Mucosa of stomach (tissue), 1 donor: ENCODE data around the gene EIF2AK3.
"Not testable (repeated sequence)": the region's sequence is repeated elsewhere in the genome, so short reads cannot be mapped to it uniquely, and the experiment has no call there.

Experiments
- H3K27me3 ChIP-seq: one replicate; pipeline ENCODE4 v1.7.0; 2013; ENCODE audit warnings: mild to moderate bottlenecking, low read length; ENCODE audit not compliant: control insufficient read depth, insufficient read depth
- H3K36me3 ChIP-seq: one replicate; pipeline ENCODE4 v1.7.0; 2013; ENCODE audit warnings: low read length; ENCODE audit not compliant: control insufficient read depth, insufficient read depth
- H3K4me1 ChIP-seq: one replicate; pipeline ENCODE4 v1.7.0; 2013; ENCODE audit warnings: mild to moderate bottlenecking, low read length; ENCODE audit not compliant: control insufficient read depth, insufficient read depth
- H3K4me3 ChIP-seq: one replicate; pipeline ENCODE4 v1.7.0; 2013; ENCODE audit warnings: low read length
- H3K9ac ChIP-seq: one replicate; pipeline ENCODE4 v1.7.0; 2013; ENCODE audit warnings: mild to moderate bottlenecking, low read length, moderate library complexity
- H3K9me3 ChIP-seq: one replicate; pipeline ENCODE4 v1.7.0; 2013; ENCODE audit warnings: mild to moderate bottlenecking, low read length, moderate library complexity; ENCODE audit not compliant: control insufficient read depth
- donor health status: Pancreatic carcinoma.

The EIF2AK3 gene

DNA sequence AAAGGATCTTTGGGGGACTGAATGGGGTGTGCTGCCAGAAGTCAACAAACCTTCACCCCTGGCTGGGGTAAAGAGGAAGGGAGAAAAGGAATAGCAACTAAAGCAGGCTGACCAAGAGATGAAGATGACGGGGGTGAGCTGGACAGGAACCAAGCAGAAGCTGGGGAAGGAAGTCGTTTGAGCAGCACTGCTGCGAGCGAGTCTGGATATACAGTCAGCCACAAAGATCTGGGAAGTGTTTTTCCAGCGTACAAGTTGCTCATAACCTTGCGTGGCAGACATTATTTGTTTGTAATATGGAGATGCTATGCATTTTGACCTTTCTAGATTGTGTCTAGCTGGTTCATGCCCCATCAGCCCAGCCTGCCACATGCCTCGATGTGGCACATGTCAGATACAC lies 71.2 kb downstream of the EIF2AK3 start:
- Histone ChIP-seq H3K36me3 (peaks cover 3% of the 10 kb centered on the region), H3K27me3 (no peaks in the 10 kb centered on the region), H3K4me3 (no peak overlapping the region), H3K9ac (no peak overlapping the region), H3K9me3 (no peaks in the 10 kb centered on the region), H3K4me1 (no peaks in the 10 kb centered on the region)

- peaks cover 14% of the 10 kb centered on the region for H3K27me3 ChIP-seq
- no peaks in the 10 kb centered on the region for H3K4me1 ChIP-seq
- H3K9ac ChIP-seq = no peak overlapping the region
- no peaks in the 10 kb centered on the region for H3K9me3 ChIP-seq
- no peak overlapping the region for H3K4me3 ChIP-seq
- peaks cover 3% of the 10 kb centered on the region for H3K36me3 ChIP-seq
Observed at GRCh38 chr2:88554189-88554588, 73.1 kb downstream of the EIF2AK3 start.

DNA sequence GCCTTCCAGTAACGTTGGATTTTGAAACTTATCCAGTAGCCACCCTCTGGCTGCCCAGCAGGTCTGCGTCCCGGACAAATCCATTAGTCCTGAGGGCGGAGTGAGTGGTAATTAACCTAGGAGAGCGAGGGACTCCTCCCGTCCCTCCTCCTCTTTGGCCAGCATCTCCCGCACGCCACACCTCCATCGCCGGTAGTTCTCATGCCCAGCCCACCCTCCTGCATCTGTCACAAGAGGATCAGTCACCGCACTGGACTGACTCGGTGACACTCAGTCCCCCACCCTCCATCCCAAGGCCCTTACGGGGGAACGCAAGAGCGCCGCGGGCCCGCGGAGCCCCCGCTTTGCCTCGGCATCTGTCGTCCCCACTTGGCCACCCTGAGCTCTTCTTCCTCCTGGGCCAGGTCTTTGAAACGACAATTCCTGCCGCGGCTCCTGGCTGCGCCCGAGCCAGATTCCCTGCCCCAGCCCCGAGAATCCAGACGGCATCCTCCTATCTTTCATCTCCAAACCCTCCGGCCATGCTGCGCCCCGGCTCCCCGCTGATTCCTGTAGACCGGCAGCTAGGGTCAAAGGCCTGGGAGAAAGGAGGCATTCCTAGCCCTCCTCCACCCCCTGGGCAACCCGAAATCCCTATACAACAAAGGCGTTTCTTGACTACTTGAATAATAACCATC lies 77.5 kb downstream of the EIF2AK3 start:
- H3K36me3 ChIP-seq = no peaks in the 10 kb centered on the region
- no peaks in the 10 kb centered on the region for H3K9me3 ChIP-seq
- no peak overlapping the region for H3K4me3 ChIP-seq
- no peaks in the 10 kb centered on the region for H3K4me1 ChIP-seq
- no peak overlapping the region for H3K9ac ChIP-seq
- peaks cover 14% of the 10 kb centered on the region for H3K27me3 ChIP-seq

GRCh38 chr2:88546291-88546690 lies 81.0 kb downstream of the EIF2AK3 start:
- peaks cover 14% of the 10 kb centered on the region for H3K27me3 ChIP-seq
- not testable (repeated sequence) for H3K4me1 ChIP-seq, H3K9ac ChIP-seq, H3K36me3 ChIP-seq, H3K4me3 ChIP-seq, H3K9me3 ChIP-seq

DNA sequence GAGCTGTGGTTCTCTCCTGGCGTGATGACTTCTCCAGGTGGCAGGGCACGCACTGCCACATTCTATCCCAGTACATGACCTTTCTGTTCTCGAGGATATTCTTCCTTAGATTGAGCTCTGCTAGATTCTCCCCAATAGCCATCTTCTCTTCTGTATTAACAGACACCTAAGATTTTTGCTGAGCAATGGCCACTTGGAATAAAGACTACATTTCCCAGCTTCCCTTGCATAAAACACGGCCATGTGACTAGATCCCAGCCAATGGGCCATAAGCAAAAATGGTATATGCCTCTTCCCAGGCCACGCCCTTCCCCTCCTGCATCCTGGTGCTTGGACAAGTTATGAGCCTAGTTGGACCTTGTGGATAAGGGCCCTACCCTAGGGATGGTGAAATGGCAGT lies 82.1 kb downstream of the EIF2AK3 start:
- Histone ChIP-seq H3K36me3 (no peaks in the 10 kb centered on the region), H3K27me3 (peaks cover 9% of the 10 kb centered on the region), H3K4me1 (no peaks in the 10 kb centered on the region)

DNA sequence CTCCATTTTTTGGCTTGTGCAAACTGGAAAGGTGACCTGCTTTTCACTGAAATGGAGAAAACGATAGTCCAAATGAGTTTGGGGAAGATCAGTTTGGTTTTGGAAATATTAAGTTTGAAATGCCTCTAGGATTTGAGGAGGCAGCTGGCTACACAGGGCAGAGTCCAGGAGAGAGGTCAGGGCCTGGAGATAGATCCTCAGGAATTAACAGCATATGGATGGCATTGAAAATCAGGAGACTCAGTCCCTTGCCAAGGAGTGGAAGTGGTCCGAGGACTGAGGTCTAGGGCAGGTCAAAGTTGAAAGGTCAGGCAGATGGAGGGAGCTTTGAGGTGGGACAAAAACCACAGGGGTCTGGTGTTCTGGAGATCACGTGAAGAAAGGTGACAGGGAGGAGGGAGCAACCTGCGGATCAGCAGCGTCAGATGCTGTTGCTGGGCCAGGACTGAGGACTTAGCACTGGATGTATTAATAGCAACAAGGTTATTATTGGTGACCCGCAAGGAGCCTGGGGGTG lies 83.7 kb downstream of the EIF2AK3 start:
- Histone ChIP-seq H3K36me3 (no peaks in the 10 kb centered on the region), H3K27me3 (no peaks in the 10 kb centered on the region), H3K9me3 (no peaks in the 10 kb centered on the region), H3K9ac (no peak overlapping the region), H3K4me1 (no peaks in the 10 kb centered on the region), H3K4me3 (no peak overlapping the region)

More for the DNA sequence above, 82.1 kb downstream of the EIF2AK3 start:
- Histone ChIP-seq H3K9ac (no peak overlapping the region), H3K4me3 (no peak overlapping the region), H3K9me3 (no peaks in the 10 kb centered on the region)

- no peaks in the 10 kb centered on the region for H3K4me1 ChIP-seq
- no peaks in the 10 kb centered on the region for H3K27me3 ChIP-seq
- no peaks in the 10 kb centered on the region for H3K36me3 ChIP-seq
- no peaks in the 10 kb centered on the region for H3K9me3 ChIP-seq
- H3K4me3 ChIP-seq = no peak overlapping the region
- H3K9ac ChIP-seq = no peak overlapping the region
Observed at GRCh38 chr2:88542668-88543067, 84.6 kb downstream of the EIF2AK3 start.

GRCh38 chr2:88540346-88540745 lies 86.9 kb downstream of the EIF2AK3 start:
- no peaks in the 10 kb centered on the region for H3K36me3 ChIP-seq

DNA sequence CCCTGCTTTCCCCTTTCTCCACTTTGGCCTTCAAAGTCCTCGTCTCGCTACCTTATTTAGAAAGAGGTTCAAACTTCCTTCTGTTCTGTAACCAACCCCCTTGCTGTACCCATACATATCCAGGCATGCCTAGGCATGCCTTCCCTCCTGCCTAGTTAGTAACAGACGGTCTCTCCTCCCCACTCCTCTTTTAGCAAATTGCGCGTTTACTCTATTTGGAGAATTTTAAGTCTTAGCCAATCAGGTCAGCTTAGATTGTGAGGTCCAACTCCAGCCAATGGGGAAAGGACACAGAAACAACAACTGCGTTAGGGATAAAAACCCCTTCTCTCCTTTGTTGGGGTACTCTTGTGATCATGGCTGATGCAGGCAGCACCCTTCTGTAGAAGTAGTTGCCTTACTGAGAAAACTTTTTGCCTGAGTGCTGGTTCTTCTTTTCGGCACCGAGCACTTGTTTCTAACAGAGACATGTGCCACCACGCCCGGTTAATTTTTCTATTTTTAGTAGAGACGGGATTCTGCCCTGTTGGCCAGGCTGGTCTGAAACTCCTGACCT lies 88.8 kb downstream of the EIF2AK3 start:
- Histone ChIP-seq H3K4me1 (no peaks in the 10 kb centered on the region), H3K9ac (no peak overlapping the region), H3K27me3 (no peaks in the 10 kb centered on the region), H3K36me3 (no peaks in the 10 kb centered on the region), H3K4me3 (no peak overlapping the region), H3K9me3 (no peaks in the 10 kb centered on the region)

More at GRCh38 chr2:88540346-88540745, 86.9 kb downstream of the EIF2AK3 start:
- no peaks in the 10 kb centered on the region for H3K27me3 ChIP-seq
- H3K4me3 ChIP-seq = no peak overlapping the region
- H3K9me3 ChIP-seq = no peaks in the 10 kb centered on the region
- H3K9ac ChIP-seq = no peak overlapping the region
- H3K4me1 ChIP-seq = no peaks in the 10 kb centered on the region

DNA sequence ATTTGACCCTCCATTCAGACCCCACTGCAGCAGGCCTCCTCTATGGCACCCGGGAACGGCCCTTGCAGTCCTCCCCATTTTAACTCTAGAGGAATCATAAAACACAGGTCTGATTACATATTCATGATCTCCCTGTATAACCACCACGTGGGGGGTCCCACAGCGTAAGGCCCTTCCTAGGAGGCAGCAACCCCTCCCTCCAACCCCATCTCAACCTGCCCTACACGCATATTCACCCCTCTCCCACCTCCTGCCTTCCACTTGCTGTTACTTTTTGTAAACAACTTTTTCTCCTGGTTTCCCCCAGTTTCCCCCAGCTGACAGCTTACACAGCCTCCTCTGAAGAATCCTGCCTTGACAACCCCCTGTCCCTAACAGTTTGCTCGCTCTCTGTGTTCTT lies 89.6 kb downstream of the EIF2AK3 start:
- Histone ChIP-seq H3K4me1 (no peaks in the 10 kb centered on the region), H3K4me3 (no peak overlapping the region), H3K9me3 (no peaks in the 10 kb centered on the region), H3K36me3 (no peaks in the 10 kb centered on the region), H3K27me3 (no peaks in the 10 kb centered on the region), H3K9ac (no peak overlapping the region)

DNA sequence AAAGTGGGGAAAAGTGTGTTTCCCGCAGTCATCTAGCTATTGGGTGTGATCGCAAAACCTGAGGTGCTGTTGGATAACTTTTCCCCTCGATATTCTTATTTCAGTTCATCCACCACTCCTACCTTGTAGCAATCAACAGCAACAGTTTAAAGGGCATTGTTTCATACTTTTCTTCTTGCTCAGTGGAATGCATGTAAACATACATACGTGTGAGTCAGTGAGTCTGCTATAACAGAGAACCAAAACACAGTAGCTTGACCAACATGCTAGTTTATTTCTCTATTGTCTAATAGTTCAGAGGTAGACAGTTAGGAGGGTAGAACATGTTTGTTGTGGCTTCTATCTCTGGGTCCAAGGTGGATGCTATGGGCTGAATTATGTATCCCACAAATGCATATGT lies 97.2 kb downstream of the EIF2AK3 start:
- no peaks in the 10 kb centered on the region for H3K27me3 ChIP-seq
- H3K4me3 ChIP-seq = no peak overlapping the region
- H3K4me1 ChIP-seq = no peaks in the 10 kb centered on the region
- H3K36me3 ChIP-seq = no peaks in the 10 kb centered on the region
- no peak overlapping the region for H3K9ac ChIP-seq
- H3K9me3 ChIP-seq = no peaks in the 10 kb centered on the region

GRCh38 chr2:88521445-88522073 lies 105.7 kb downstream of the EIF2AK3 start:
- Histone ChIP-seq H3K4me3 (no peak overlapping the region), H3K4me1 (no peaks in the 10 kb centered on the region), H3K36me3 (no peaks in the 10 kb centered on the region), H3K9me3 (no peaks in the 10 kb centered on the region), H3K27me3 (no peaks in the 10 kb centered on the region), H3K9ac (no peak overlapping the region)
